PC-9 (cell line): ENCODE data around the gene PCDH15. TPM values are rescaled to one million over a fixed set of nuclear protein-coding genes. Genes with fewer than 3 reads are reported as not detected.

Source experiments
- BruUV-seq: library from RNA; stranded (reverse); fragments of 400-500 nt; replicated peaks from 2 replicates; lab custom pipeline; 2021; lab: Mats Ljungman, UMichigan
- CTCF ChIA-PET: fragments of 300-600 bp; sonication (Branson Sonifier 250); formaldehyde crosslinking; loops from one replicate; lab custom pipeline; 2022; ENCODE audit warnings: antibody characterized with exemption; lab: Charles Lee
- POLR2A ChIA-PET: fragments of 300-600 bp; sonication (Branson Sonifier 250); formaldehyde crosslinking; loops from one replicate; lab custom pipeline; 2022; ENCODE audit warnings: antibody characterized with exemption; ENCODE audit not compliant: unreplicated experiment; lab: Charles Lee
- DNase-seq, 2 experiments: peaks; one replicate each; pipeline versions ENCODE4 v3.0.0 to v3.0.0-alpha.2; 2015 to 2022; ENCODE audit warnings: mixed read lengths in 1 of 2
- H2AFZ ChIP-seq: fragments of 200-600 bp; sonication (generic); 2 replicates; pipeline ENCODE4 v1.8.1; 2017; ENCODE audit warnings: antibody characterized with exemption
- H3F3A ChIP-seq: fragments of 200-600 bp; sonication (generic); 2 replicates; pipeline ENCODE4 v1.8.1; 2017; ENCODE audit warnings: antibody characterized with exemption, mild to moderate bottlenecking, low read depth; ENCODE audit not compliant: insufficient read depth
- H3K27ac ChIP-seq: fragments of 200-600 bp; sonication (generic); 2 replicates; pipeline ENCODE4 v1.6.1; 2016; ENCODE audit warnings: mixed run types
- H3K27me3 ChIP-seq: fragments of 200-600 bp; sonication (generic); 2 replicates; pipeline ENCODE4 v1.6.1; 2016; ENCODE audit warnings: low read depth, mixed run types; ENCODE audit not compliant: insufficient read depth
- H3K36me3 ChIP-seq: fragments of 200-600 bp; sonication (generic); 2 replicates; pipeline ENCODE4 v1.6.1; 2016; ENCODE audit warnings: low read depth, mixed run types
- H3K4me1 ChIP-seq: fragments of 200-600 bp; sonication (generic); replicated peaks from 2 replicates; pipeline ENCODE4 v1.6.1; 2016; ENCODE audit warnings: mixed run types; ENCODE audit not compliant: insufficient read depth
- H3K4me2 ChIP-seq: fragments of 200-600 bp; sonication (generic); 2 replicates; pipeline ENCODE4 v1.6.1; 2017; ENCODE audit warnings: mixed run types
- H3K4me3 ChIP-seq: fragments of 200-600 bp; sonication (generic); 2 replicates; pipeline ENCODE4 v1.6.1; 2016; ENCODE audit warnings: mixed run types
- H3K79me2 ChIP-seq: fragments of 200-600 bp; sonication (generic); 2 replicates; pipeline ENCODE4 v1.6.1; 2017; ENCODE audit warnings: low read depth, mixed run types
- H3K9me2 ChIP-seq: fragments of 200-600 bp; sonication (generic); 2 replicates; pipeline ENCODE4 v1.8.1; 2017; ENCODE audit warnings: mild to moderate bottlenecking; ENCODE audit not compliant: insufficient read depth
- H3K9me3 ChIP-seq: fragments of 200-600 bp; sonication (generic); 2 replicates; pipeline ENCODE4 v1.8.1; 2016; ENCODE audit warnings: low read depth; ENCODE audit not compliant: insufficient read depth
- H4K20me1 ChIP-seq: fragments of 200-600 bp; sonication (generic); 2 replicates; pipeline ENCODE4 v1.8.1; 2017; ENCODE audit not compliant: insufficient read depth
- CTCF ChIP-seq: fragments of 200-600 bp; sonication (generic); conservative IDR thresholded peaks from 2 replicates; pipeline ENCODE4 v1.6.1; 2017; ENCODE audit warnings: mixed run types, antibody characterized with exemption, mild to moderate bottlenecking, moderate library complexity
- EZH2 ChIP-seq: fragments of 200-600 bp; sonication (generic); IDR thresholded peaks from 2 replicates; pipeline ENCODE4 v1.8.0; 2017; ENCODE audit warnings: antibody characterized with exemption, low read depth
- intact Hi-C: fragments of 100-400 bp; cut with micrococcal nuclease; formaldehyde crosslinking; loops from one replicate; pipeline ENCODE4 v1.10.0; 2022; ENCODE audit not compliant: unreplicated experiment
- total RNA-seq: library from RNA; stranded (reverse); gene quantifications from 2 replicates; pipeline ENCODE4 v1.2.3, GENCODE V29; 2021

The PCDH15 gene
- total RNA-seq, 1 experiment from 2014 or later: not detected

GRCh38 chr10:54554028-54554427 lies 247.0 kb downstream of the PCDH15 start:
- intact Hi-C loops: no loop called here
- Histone ChIP-seq H3K9me2 (0 out of 2 replicates have a peak, but pooled peaks cover 3% of the 10 kb centered on the region), H2AFZ (no peak overlapping the region), H3K27me3 (no peaks in the 10 kb centered on the region), H3K79me2 (no peaks in the 10 kb centered on the region), H3K4me2 (no peak overlapping the region), H3F3A (no peaks in the 10 kb centered on the region), H3K9me3 (no peaks in the 10 kb centered on the region), H3K36me3 (no peaks in the 10 kb centered on the region), H3K4me3 (no peak overlapping the region), H3K4me1 (no peaks in the 10 kb centered on the region), H3K27ac (no peak overlapping the region), H4K20me1 (no peaks in the 10 kb centered on the region)
- TF ChIP-seq EZH2: no peak
- no peak for TF ChIP-seq CTCF
- ChIA-PET CTCF (no interaction called here), POLR2A (no interaction called here)
- DNase-seq: no peak
- no TSS peak for BruUV-seq

GRCh38 chr10:54550016-54550415 lies 251.0 kb downstream of the PCDH15 start:
- no peaks in the 10 kb centered on the region for H3F3A ChIP-seq
- no peaks in the 10 kb centered on the region for H3K36me3 ChIP-seq
- H3K4me1 ChIP-seq: no peaks in the 10 kb centered on the region
- H2AFZ ChIP-seq: no peak overlapping the region
- H3K79me2 ChIP-seq: no peaks in the 10 kb centered on the region
- intact Hi-C loops: no loop called here
- H3K4me2 ChIP-seq: no peak overlapping the region
- H3K27me3 ChIP-seq: no peaks in the 10 kb centered on the region
- CTCF ChIA-PET: interaction anchor here (0.7 kb wide), 1 partner anchor 238 kb away, joined by 4 read pairs; no protein-coding TSS in a partner anchor
- no peaks in the 10 kb centered on the region for H3K9me3 ChIP-seq
- H3K9me2 ChIP-seq: no peaks in the 10 kb centered on the region
- H4K20me1 ChIP-seq: no peaks in the 10 kb centered on the region; the same call in 1 of the 2 replicates
- no peak overlapping the region for H3K27ac ChIP-seq
- no peak overlapping the region for H3K4me3 ChIP-seq
- no peak for DNase-seq
- TF ChIP-seq CTCF: no peak
- TF ChIP-seq EZH2: no peak
- BruUV-seq: no TSS peak
- POLR2A ChIA-PET: no interaction called here

- H3K4me2 ChIP-seq: no peak overlapping the region
- no peaks in the 10 kb centered on the region for H3K36me3 ChIP-seq
- H3K4me3 ChIP-seq: no peak overlapping the region
- intact Hi-C loops: no loop called here
- no peaks in the 10 kb centered on the region for H3F3A ChIP-seq
- no peak for DNase-seq
- no peaks in the 10 kb centered on the region for H3K9me3 ChIP-seq
- TF ChIP-seq CTCF (no peak), EZH2 (no peak)
- no peaks in the 10 kb centered on the region for H3K4me1 ChIP-seq
- ChIA-PET CTCF (no interaction called here), POLR2A (no interaction called here)
- no peaks in the 10 kb centered on the region for H3K79me2 ChIP-seq
- no peaks in the 10 kb centered on the region for H3K27me3 ChIP-seq
- no peak overlapping the region for H3K27ac ChIP-seq
- H3K9me2 ChIP-seq: no peaks in the 10 kb centered on the region
- no peaks in the 10 kb centered on the region; the same call in 1 of the 2 replicates for H4K20me1 ChIP-seq
- no TSS peak for BruUV-seq
- H2AFZ ChIP-seq: no peak overlapping the region
Measured at GRCh38 chr10:54531296-54531695, 269.7 kb downstream of the PCDH15 start.
